GM12878 (cell line): ENCODE measurements around the gene MEX3D. TPM values are rescaled to one million over a fixed set of nuclear protein-coding genes. Genes with fewer than 3 reads are reported as not detected.
A peak's percentile ranks its signal among the peaks of the same experiment; 100 is the strongest.

Experiments used
- CEBPB ChIP-seq, 2 experiments: fragments of 150-350 bp in 1 of 2; IDR thresholded peaks; 2 replicates each; pipeline ENCODE4 v1.6.1; 2012 to 2014; ENCODE audit warnings: low read depth in 2 of 2, low read length in 2 of 2, borderline replicate concordance in 1 of 2, inconsistent platforms in 1 of 2
- CREB1 ChIP-seq: IDR thresholded peaks from 2 replicates; pipeline ENCODE4 v1.6.1; 2012; ENCODE audit warnings: low read depth, mild to moderate bottlenecking, inconsistent platforms
- CTCF ChIP-seq, 3 experiments: IDR thresholded peaks in 2 of 3; conservative IDR thresholded peaks in 1 of 3; 2 replicates each; pipeline ENCODE4 v1.5.1; 2011; ENCODE audit warnings: low read depth in 3 of 3, low read length in 3 of 3, mild to moderate bottlenecking in 3 of 3, control low read depth in 2 of 3, moderate library complexity in 2 of 3, inconsistent platforms in 1 of 3, mixed read lengths in 1 of 3; ENCODE audit not compliant: control insufficient read depth in 2 of 3, insufficient read depth in 1 of 3; ENCODE audit errors: extremely low read depth in 1 of 3
- HSF1 ChIP-seq: fragments of 150-350 bp; IDR thresholded peaks from 2 replicates; pipeline ENCODE4 v1.6.1; 2014; ENCODE audit warnings: mild to moderate bottlenecking, low read depth, low read length
- LARP7 ChIP-seq: fragments of 450-650 bp; IDR thresholded peaks from 2 replicates; pipeline ENCODE4 v1.6.1; 2017; ENCODE audit warnings: mild to moderate bottlenecking
- MTA2 ChIP-seq: fragments of 450-650 bp; IDR thresholded peaks from 2 replicates; pipeline ENCODE4 v1.6.1; 2016; ENCODE audit warnings: low read depth, mild to moderate bottlenecking, moderate library complexity
- NR2F1 ChIP-seq: fragments of 450-650 bp; conservative IDR thresholded peaks from 2 replicates; pipeline ENCODE4 v1.6.1; 2017; ENCODE audit warnings: mild to moderate bottlenecking
- PKNOX1 ChIP-seq: fragments of 450-650 bp; IDR thresholded peaks from 2 replicates; pipeline ENCODE4 v1.6.1; 2016; ENCODE audit warnings: mild to moderate bottlenecking
- PML ChIP-seq: IDR thresholded peaks from 2 replicates; pipeline ENCODE4 v1.6.1; 2012; ENCODE audit warnings: low read length, inconsistent platforms
- REST ChIP-seq: IDR thresholded peaks from 2 replicates; pipeline ENCODE4 v1.6.1; 2012; ENCODE audit warnings: mild to moderate bottlenecking, low read depth, low read length
- SREBF1 ChIP-seq: IDR thresholded peaks from 2 replicates; pipeline ENCODE4 v1.6.1; 2012; ENCODE audit warnings: mild to moderate bottlenecking, low read length
- YY1 ChIP-seq: IDR thresholded peaks from 2 replicates; pipeline ENCODE4 v1.6.1; 2011; ENCODE audit warnings: low read depth, mild to moderate bottlenecking, low read length
- ZNF384 ChIP-seq: IDR thresholded peaks from 2 replicates; pipeline ENCODE4 v1.6.1; 2012; ENCODE audit warnings: low read depth, mild to moderate bottlenecking, low read length, improper control_type of control experiment, borderline replicate concordance
- ZNF592 ChIP-seq: fragments of 450-650 bp; IDR thresholded peaks from 2 replicates; pipeline ENCODE4 v1.6.1; 2017; ENCODE audit warnings: mild to moderate bottlenecking, moderate library complexity
- polyA plus RNA-seq, 11 experiments: library from polyadenylated mRNA; depleted of rRNA in 4 of 11; unstranded in 6 of 11; stranded (reverse) in 5 of 11; fragments of >200 nt; fragmentation: Nextera tagmentation in 4 of 11; fragmentation: Illumina TruSeq in 1 of 11; extraction: Ambion mirVana in 4 of 11; extraction: Trizol in 1 of 11; gene quantifications; 1 replicate in 1 of 11; 2 replicates in 10 of 11; pipeline versions ENCODE4 v1.2.1 to v1.2.3, GENCODE V29; 2011 to 2016; ENCODE audit warnings: inconsistent platforms in 2 of 11, missing spikeins in 2 of 11, low read depth in 1 of 11
- total RNA-seq, 4 experiments: library from RNA; depleted of rRNA in 3 of 4; stranded (reverse); fragments of >200 nt in 3 of 4; fragmentation: Illumina TruSeq in 1 of 4; extraction: Trizol in 1 of 4; gene quantifications; 2 replicates each; pipeline versions ENCODE4 v1.2.1 to v1.2.3, GENCODE V29; 2013 to 2021

The MEX3D gene
- total and polyA plus RNA-seq, 10 of the 15 experiments (the other 5 are each of a cell fraction or from before 2014, with no cell fraction given): 0.18 to 6.8 (median 0.81) TPM

- TF ChIP-seq PML (no peak), CTCF (IDR thresholded peaks at IDR 0.05 in 2 of 3, conservative IDR thresholded peaks at IDR 0.05 in 1 of 3; ENCODE audit: control insufficient read depth in 2 of 3, extremely low read depth in 1 of 3, insufficient read depth in 1 of 3, low read depth in 3 of 3, low read length in 3 of 3) (peak; percentile 70 to 87 (median 76)), CEBPB (IDR thresholded peaks at IDR 0.05; ENCODE audit: borderline replicate concordance in 1 of 2, low read depth in 2 of 2, low read length in 2 of 2) (no peak), ZNF592 (no peak), YY1 (0 out of 2 replicates have a peak, but pooled peaks have one; percentile 48), PKNOX1 (peak; percentile 91), HSF1 (no peak; the same call in 1 of the 2 replicates), REST (peak; percentile 27; the same call in 1 of the 2 replicates), LARP7 (peak; percentile 74), CREB1 (0 out of 2 replicates have a peak, but pooled peaks have one; percentile 16), MTA2 (no peak), SREBF1 (no peak), NR2F1 (peak; percentile 97), ZNF384 (peak; percentile 72; the same call in 1 of the 2 replicates)
Measured at GRCh38 chr19:1605236-1606137, 37.4 kb upstream of the MEX3D start, which contains the start of gene UQCR11 (continued).
